HG02763 (cell line): Measurements from ENCODE around the gene MSRB3.

ENCODE experiments used
- ATAC-seq: cut with Tn5 transposase; IDR thresholded peaks from one replicate; pipeline ENCODE4 v1.9.1; 2021; ENCODE audit warnings: mild to moderate bottlenecking, moderate library complexity; ENCODE audit not compliant: unreplicated experiment

The MSRB3 gene

DNA sequence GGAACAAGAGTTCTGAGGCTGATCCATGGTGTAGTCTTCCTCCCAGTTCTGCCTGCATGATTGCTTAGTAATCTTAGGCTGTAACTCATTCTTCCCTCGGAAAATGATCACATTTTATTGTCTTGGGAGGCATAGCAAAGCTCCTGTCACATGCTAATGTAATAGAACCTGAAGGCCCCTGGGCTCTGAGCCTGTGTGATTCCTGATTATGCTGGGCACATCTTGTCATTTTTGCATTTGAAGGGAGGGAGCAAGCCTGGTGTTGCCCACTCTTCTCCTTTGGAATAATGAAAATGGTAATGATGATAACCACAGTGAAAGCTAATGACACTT lies 215.4 kb downstream of the MSRB3 start:
- ATAC-seq: no peak

DNA sequence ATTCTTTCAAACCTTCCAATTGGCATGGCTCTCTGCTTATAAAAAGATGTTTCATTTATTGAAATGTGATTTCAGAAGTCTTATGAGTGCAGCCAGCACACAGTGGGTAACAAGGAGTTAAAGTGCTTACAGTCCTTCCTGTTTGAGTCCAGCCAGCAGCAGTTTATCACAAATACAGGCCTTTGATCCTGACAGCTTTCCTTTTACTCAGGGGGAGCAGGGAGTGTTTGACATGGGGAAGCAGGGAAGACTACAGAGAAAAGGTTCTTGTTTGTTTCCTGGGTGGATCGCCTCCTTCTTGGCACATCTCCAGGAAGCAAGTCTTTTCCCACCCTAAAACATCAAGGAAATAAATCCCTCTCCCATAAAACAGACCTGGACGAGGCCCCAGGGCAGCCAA lies 216.1 kb downstream of the MSRB3 start:
- no peak for ATAC-seq

DNA sequence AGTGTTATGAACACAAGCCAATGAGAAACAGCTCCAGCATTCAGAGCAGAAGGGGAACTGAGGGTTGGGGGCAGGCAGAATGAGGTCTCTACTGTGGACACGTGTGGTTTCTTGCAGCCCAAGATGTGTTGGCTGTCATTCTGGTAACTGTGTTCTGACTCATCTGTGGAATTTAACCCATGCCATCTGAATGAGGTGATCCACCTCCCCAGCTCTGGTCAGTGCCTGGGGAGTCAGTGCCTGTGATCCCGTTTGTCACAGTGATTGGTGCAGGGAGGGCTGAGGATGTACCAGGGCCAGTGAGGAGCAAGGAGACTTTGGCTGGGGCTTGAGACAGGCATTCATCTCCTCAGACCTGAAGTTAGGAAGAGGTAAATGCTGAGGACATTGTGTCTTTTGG lies 216.8 kb downstream of the MSRB3 start:
- no peak for ATAC-seq

DNA sequence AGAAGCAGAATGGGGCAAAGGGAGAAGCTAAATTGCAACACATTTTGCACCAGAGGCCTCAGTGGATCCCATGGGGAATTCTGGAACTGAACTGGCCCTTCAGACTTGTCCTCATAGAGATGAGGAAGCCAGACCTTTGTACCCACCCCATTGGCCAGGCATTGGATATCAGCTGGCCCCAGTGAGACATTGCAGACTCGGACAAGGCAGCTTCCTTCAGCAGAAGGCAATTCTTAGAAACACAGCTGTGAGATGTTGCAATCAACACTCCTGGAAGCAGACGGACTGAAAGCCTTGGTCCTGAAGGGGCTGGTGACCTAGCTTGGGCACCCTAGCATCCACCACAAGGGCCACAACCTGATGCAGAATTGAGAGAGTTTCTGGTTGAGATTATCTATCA lies 218.1 kb downstream of the MSRB3 start:
- no peak for ATAC-seq

DNA sequence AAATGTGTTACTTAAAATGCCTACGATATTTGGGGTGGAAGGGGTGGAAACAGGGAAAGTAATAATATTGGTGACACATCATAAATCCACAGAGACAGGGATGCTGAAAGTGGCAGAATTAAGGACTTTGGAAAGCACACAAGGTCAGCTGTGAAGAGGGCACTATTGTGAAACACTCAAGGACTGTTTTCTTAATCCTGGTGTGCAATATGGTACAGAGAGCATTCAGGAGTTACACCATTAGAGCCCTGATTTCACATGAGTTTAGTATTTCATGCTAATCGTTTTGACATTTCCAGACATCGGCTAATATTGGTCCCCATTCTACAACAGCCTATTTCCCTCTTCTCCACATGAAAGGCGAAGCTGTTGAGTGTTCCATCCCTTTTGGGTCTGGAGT lies 219.2 kb downstream of the MSRB3 start:
- ATAC-seq: no peak

DNA sequence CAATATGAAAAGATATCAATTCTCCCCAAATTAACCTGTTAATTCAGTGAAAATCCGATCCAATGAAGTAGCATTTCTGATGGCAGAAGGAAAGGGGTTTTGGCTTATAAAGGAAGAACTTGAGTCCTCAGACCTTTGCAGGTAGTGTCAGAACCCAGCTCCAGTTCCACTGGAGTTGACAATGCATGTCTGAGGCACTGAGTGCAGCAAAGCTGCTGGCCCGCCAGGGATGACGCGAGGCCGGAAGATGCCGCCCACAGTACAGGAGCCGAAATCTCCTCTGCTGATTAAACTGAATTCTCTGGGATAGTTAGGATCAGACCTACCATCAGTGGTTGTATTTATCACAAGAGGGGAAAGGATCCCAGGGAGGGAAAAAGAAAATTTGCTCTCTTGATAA lies 220.7 kb downstream of the MSRB3 start:
- ATAC-seq: no peak

DNA sequence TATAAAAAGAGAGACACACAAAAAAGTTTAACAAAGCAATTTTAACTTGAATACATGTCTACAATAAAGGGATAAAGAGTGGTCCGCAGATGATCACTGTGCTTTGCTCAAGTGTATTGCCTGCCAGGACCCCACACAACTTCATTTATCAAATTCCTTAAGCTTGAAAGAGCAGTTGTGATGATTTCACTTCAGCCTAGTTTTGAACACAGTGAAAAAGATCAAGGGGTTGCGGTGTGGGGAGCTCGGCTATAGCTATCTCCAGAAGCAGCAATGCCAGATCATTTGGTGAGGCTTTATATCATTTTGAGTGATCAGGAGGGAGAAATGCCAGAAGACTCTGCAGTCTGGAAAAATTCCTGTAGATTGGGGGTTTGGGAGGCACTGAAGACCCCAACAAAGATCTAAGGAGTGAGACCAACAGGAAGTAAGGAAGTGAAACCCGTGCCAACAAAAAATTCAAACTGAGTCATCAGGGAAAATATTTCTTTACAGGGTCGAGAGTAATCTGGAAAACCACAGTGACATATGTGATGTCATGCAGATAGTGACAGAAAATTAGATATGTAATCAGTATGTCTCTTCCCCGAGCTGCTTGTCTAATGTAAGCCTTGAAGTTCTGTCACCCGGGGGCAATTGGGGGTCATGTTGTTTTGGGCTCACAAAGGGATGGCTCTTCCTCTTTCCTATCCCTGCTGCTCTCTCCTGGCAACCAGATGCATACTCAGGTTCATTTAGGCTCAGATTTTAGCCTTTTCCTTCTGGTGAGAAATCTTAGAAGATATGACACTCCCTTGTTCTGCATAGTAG lies 221.8 kb downstream of the MSRB3 start:
- ATAC-seq: no peak

DNA sequence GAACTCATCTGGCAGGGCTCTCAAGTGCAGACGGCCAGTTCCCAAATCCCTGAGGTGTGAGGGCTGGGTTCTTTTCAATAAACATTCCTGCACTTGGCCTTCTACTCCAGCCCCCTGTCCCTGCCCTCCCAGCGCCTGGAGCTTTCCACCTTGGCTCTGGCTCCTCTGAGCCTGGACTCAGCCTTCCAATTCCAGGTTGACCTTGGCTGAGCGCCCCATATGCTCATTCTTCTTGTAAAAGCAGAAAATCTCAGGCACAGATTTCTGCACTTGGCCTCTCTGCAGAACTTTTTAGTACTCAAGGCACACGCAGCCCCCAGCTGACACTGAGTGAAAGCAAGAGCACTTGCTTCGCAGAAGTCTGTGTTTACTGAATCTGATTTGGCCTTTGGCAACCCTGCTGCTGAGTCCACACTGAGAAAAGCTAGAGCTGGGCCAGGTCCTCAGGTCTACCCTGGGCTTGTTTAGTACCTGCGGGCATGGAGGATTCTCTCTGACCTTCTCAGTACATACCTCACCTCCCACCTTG lies 222.7 kb downstream of the MSRB3 start:
- ATAC-seq: no peak

DNA sequence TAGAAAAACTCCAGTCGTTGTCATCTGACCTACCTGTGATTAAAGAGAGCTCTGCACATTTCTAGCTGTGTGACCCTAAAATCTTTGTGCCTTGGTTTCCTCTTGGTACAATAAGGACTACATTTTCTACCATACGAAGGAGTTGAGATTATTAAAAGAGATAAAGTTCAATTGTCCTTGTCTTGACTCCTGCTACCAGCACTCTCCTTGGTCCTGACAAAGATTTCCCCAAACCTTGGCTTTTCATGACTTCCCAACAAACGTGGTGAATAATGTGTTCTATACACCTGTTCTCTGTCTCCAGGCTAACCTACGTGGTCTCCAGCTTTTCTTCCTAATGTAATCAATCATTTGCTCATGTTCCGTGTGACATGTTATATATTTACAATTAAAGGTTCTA lies 223.5 kb downstream of the MSRB3 start:
- no peak for ATAC-seq

DNA sequence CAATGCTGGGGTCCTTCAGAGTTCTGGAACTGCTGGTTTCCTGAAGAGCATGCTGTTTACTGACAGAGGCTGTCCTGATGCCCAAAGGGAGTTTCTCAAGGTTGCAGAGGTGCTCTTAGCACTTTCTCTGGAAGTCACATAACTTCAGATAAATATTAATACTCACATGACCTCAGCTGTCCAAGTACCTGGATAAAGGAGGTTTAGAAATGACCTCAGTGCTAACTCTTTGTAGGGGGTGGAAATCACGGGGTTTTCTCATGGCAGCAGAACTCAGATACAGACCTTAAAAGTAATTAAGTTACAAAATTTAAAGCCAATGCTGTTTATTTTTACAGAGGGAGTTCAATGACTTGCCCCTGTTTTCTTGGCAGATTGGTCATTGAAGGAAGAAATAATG lies 225.9 kb downstream of the MSRB3 start:
- no peak for ATAC-seq

DNA sequence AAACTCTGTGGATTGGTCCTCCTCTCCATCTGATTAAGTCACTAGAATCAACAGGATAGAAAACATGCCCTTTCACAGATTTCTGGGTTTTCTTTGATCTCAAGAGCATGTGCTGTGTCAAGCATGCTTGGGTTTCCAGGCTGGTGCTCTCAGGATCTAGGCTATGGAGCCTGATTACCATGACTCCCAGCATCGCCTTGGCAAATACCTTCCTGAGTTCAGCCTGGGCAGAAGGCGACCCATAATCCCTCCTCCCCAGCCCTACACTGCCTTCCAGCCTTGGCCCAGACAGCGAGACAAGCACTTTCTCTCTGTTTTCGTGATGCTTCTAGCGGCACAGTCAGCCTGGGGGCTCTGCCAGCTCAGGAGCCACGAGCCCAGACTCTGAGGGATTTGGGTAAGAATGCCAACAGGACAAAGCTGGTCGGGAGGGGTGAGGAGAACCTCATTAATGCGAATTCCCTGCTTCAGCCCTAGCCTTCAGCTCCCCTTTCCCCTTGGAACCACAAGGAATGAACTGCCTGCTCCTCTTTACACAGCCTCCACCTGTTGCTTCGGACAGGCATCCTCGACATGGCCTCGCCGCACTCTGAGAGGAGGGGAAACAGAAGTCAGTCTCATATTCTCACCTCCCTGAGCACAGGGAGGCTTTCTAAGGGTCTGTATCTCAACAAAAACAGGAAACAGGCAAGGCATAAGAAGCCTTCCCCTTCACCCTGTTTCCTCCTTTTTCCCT lies 227.1 kb downstream of the MSRB3 start:
- no peak for ATAC-seq

DNA sequence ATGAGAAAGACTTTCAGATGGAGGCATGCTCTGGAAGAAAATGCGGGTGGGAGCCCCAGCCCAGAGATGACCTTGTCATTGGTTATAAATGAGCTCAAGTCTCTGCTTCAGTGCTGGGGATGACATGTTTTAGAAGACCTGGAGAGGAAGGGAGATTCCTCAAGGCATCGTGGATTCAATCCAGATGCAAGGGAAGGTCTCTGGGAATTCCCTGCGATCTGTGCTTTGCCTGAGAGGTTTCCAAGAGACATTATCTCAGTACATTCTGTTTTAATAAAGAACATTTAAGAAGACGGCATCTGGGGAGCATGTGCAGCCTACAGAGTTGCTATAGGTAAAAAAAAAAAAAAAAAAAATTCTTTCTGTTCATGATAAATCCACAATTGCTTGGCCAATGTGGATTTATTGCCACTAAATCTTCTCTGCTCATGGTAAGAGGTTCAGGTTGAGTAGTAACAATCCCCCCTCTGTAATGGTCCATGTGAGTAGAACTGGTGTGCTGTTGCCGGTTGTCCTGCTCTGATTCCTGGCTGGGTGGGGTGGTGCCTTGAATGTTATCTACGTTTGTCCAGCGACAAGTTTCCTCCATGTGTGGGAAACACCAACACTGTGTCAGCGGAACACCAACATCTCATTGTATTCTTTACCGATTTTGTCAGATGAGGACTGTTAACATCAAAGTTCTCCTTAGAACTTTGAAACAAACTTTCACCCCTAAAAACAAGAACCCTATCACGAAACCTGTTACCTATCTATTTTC lies 230.0 kb downstream of the MSRB3 start:
- no peak for ATAC-seq

DNA sequence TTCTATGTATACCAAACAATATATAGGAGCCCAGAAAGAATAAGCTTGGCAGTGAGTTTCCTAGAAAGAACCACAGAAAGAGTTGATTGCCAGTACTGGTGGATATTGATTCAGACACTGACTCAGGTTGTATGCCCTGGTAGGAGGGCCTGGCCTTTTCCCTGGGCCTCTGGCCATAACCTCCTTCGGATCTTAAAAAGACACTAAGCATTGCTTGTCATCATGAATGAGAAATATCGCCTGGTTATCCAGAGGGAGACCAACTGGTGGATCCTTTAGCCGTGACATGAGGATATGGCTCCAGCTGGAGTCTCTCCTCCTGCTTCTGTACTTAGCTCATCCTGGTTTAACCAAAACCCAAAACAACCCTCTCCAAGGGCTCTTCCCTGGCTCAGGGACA lies 231.5 kb downstream of the MSRB3 start:
- ATAC-seq: no peak

DNA sequence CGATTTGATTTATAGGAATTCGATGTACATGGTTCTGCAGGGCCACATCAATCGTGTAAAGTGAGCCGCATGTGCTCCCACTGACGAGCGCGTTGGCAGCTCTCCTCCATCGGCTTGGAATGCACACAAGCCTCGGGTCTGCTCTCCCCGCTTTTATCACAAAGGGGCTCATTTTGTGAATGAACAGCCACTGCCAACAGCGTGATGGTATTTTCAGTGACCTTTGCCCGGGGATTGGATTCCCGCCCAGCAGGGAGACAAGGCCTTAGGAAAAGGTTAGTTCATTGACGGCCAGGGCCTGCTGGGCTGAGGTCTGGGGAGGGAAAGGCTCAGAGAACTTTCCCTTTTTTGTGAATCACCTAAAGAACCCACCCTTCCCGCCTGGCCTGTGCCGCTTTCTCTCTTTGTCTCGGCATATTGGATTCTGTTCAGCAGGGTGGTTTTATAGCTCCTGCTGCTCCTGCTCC lies 232.1 kb downstream of the MSRB3 start:
- ATAC-seq: no peak

DNA sequence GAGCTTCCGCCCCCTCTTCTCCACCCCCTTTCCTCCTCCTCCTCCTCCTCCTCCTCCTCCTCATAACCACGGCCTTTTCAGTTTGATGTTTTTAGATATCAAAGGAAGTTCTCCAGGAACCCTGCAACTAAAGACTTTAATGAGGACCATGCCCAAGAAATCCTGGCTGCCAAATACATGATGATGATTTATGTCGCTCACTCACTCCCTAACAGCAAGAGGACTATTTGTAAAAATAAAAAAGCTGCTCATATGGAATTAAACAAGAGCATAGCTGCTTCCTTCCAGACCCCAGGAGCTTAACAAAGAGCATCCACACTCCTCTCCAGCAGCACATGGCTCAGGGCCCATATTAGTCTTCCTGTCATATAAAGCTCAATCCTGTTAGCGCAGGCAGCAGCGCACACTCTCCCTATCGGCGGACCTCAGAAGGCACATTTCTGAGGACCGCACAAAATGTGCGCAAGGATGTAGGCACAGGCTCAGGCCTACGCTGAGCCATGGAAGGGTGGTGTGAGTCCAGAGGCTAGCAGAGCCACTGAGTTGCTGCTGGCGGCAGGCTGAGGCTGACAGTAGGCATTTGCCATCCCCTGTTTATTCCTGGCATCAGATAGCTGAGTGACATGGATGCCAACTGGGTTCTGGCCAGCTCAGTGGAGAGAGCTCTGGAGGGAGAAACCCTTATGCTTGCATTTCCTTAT lies 232.8 kb downstream of the MSRB3 start:
- ATAC-seq: no peak

DNA sequence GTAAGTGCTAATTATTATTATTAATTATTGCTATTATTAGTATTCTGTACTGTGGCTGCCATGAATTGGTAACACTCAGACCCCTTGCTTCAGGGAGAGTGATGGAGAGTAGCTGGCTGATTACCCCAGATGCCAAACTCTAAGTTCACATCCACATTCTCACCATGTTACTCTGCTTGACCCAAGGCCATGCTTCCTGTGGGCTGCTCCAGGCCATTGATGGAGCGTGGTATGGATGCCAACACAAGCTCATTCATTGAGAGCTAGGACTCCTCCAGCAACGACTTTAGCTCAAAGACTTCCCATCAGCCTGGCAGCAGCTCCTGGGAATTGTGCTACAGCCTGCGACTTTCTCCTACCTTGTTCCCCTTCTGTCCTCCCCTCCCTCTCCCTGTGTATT lies 233.4 kb downstream of the MSRB3 start:
- ATAC-seq: no peak
